IMR-90 (cell line): ENCODE results near the gene KLK5. TPM values are rescaled to one million over a fixed set of nuclear protein-coding genes. Genes with fewer than 3 reads are reported as not detected.

Source experiments
- ATAC-seq: fragments of 200-7000 bp; cut with Tn5 transposase; 2 replicates; pipeline ENCODE4 v1.9.1; 2020; ENCODE audit warnings: low read depth, mild to moderate bottlenecking, moderate library complexity
- BruUV-seq: library from RNA; stranded (reverse); fragments of 400-500 nt; replicated peaks from 2 replicates; lab custom pipeline; 2021; lab: Mats Ljungman, UMichigan
- CTCF ChIA-PET: fragments of 300-600 bp; formaldehyde crosslinking; extraction: SDS; loops from one replicate; lab custom pipeline; 2021; ENCODE audit warnings: antibody characterized with exemption; lab: Yijun Ruan, JAX
- POLR2A ChIA-PET: fragments of 300-600 bp; sonication (Branson Sonifier 250); formaldehyde crosslinking; loops from one replicate; lab custom pipeline; 2022; ENCODE audit warnings: antibody characterized with exemption; ENCODE audit not compliant: unreplicated experiment; lab: Charles Lee
- DNase-seq: peaks from one replicate; pipeline ENCODE4 v3.0.0; 2013
- H2AFZ ChIP-seq: replicated peaks from 2 replicates; pipeline ENCODE3; 2013; ENCODE audit warnings: low read length, mild to moderate bottlenecking; ENCODE audit not compliant: poor library complexity
- H2AK5ac ChIP-seq: 2 replicates; pipeline ENCODE4 v1.6.1; 2013; ENCODE audit warnings: low read depth, low read length, inconsistent platforms
- H2AK9ac ChIP-seq: replicated peaks from 2 replicates; pipeline ENCODE3; 2013; ENCODE audit warnings: mild to moderate bottlenecking, low read depth, low read length, moderate library complexity; ENCODE audit not compliant: poor library complexity
- H2BK120ac ChIP-seq: 2 replicates; pipeline ENCODE4 v1.6.1; 2013; ENCODE audit warnings: low read depth, low read length, inconsistent platforms
- H2BK15ac ChIP-seq: 3 replicates; pipeline ENCODE4 v1.6.1; 2013; ENCODE audit warnings: low read depth, low read length, inconsistent platforms
- H2BK20ac ChIP-seq: 2 replicates; pipeline ENCODE4 v1.6.1; 2013; ENCODE audit warnings: low read depth, mild to moderate bottlenecking, inconsistent platforms, low read length, moderate library complexity
- H2BK5ac ChIP-seq: 2 replicates; pipeline ENCODE4 v1.6.1; 2013; ENCODE audit warnings: mild to moderate bottlenecking, low read depth, low read length, inconsistent platforms; ENCODE audit not compliant: poor library complexity, severe bottlenecking
- H3K14ac ChIP-seq: replicated peaks from 2 replicates; pipeline ENCODE4 v1.6.1; 2013; ENCODE audit warnings: low read depth, low read length, inconsistent platforms
- H3K18ac ChIP-seq: 2 replicates; pipeline ENCODE4 v1.6.1; 2013; ENCODE audit warnings: low read depth, low read length, control low read depth
- H3K23ac ChIP-seq: 2 replicates; pipeline ENCODE4 v1.6.1; 2013; ENCODE audit warnings: low read depth, low read length, inconsistent platforms
- H3K27ac ChIP-seq: 2 replicates; pipeline ENCODE4 v1.5.1; 2013; ENCODE audit warnings: mild to moderate bottlenecking, control low read depth, low read length; ENCODE audit not compliant: insufficient read depth
- H3K27me3 ChIP-seq: 2 replicates; pipeline ENCODE4 v1.6.1; 2013; ENCODE audit warnings: low read length; ENCODE audit not compliant: control insufficient read depth, insufficient read depth
- H3K36me3 ChIP-seq: 2 replicates; pipeline ENCODE4 v1.6.1; 2013; ENCODE audit warnings: low read length, mixed read lengths; ENCODE audit not compliant: control insufficient read depth, insufficient read depth
- H3K4ac ChIP-seq: 2 replicates; pipeline ENCODE4 v1.6.1; 2013; ENCODE audit warnings: low read depth, low read length, inconsistent platforms
- H3K4me1 ChIP-seq: 2 replicates; pipeline ENCODE4 v1.6.1; 2013; ENCODE audit warnings: low read length, mixed read lengths; ENCODE audit not compliant: control insufficient read depth, insufficient read depth
- H3K4me2 ChIP-seq: 2 replicates; pipeline ENCODE4 v1.6.1; 2013; ENCODE audit warnings: low read depth, mild to moderate bottlenecking, control low read depth, low read length, moderate library complexity
- H3K4me3 ChIP-seq: 2 replicates; pipeline ENCODE4 v1.5.1; 2013; ENCODE audit warnings: low read depth, mild to moderate bottlenecking, control low read depth, low read length, moderate library complexity; ENCODE audit not compliant: insufficient read depth
- H3K56ac ChIP-seq: 2 replicates; pipeline ENCODE4 v1.6.1; 2013; ENCODE audit warnings: low read length, inconsistent platforms; ENCODE audit not compliant: insufficient read depth; ENCODE audit errors: extremely low read depth
- H3K79me1 ChIP-seq, 2 experiments: 2 replicates each; pipeline ENCODE4 v1.6.1; 2013; ENCODE audit warnings: low read length in 2 of 2, inconsistent platforms in 1 of 2, low read depth in 1 of 2
- H3K9ac ChIP-seq: 2 replicates; pipeline ENCODE4 v1.6.1; 2013; ENCODE audit warnings: low read depth, low read length, control low read depth
- H3K9me1 ChIP-seq: 2 replicates; pipeline ENCODE4 v1.6.1; 2013; ENCODE audit warnings: low read length, inconsistent platforms; ENCODE audit not compliant: insufficient read depth
- H3K9me3 ChIP-seq: 2 replicates; pipeline ENCODE4 v1.6.1; 2013; ENCODE audit warnings: low read length; ENCODE audit not compliant: control insufficient read depth, insufficient read depth
- H4K20me1 ChIP-seq: 2 replicates; pipeline ENCODE4 v1.6.1; 2013; ENCODE audit warnings: low read length, inconsistent platforms; ENCODE audit not compliant: insufficient read depth
- H4K5ac ChIP-seq: 2 replicates; pipeline ENCODE4 v1.6.1; 2013; ENCODE audit warnings: mild to moderate bottlenecking, low read depth, low read length, control low read depth
- H4K8ac ChIP-seq, 2 experiments: 2 replicates each; pipeline ENCODE4 v1.6.1; 2013; ENCODE audit warnings: low read depth in 2 of 2, low read length in 2 of 2, control low read depth in 1 of 2, inconsistent platforms in 1 of 2
- H4K91ac ChIP-seq: 2 replicates; pipeline ENCODE4 v1.6.1; 2013; ENCODE audit warnings: low read depth, low read length, inconsistent platforms; ENCODE audit not compliant: insufficient read depth
- BHLHE40 ChIP-seq: fragments of 150-350 bp; IDR thresholded peaks from 2 replicates; pipeline ENCODE4 v1.6.1; 2016; ENCODE audit warnings: mild to moderate bottlenecking, low read depth, low read length
- FOS ChIP-seq: fragments of 150-350 bp; IDR thresholded peaks from 2 replicates; pipeline ENCODE4 v1.6.1; 2016; ENCODE audit warnings: low read depth, low read length
- MAZ ChIP-seq: IDR thresholded peaks from 2 replicates; pipeline ENCODE4 v1.6.1; 2012; ENCODE audit warnings: low read depth, mild to moderate bottlenecking, low read length, improper control_type of control experiment, moderate library complexity, borderline replicate concordance
- MXI1 ChIP-seq: IDR thresholded peaks from 2 replicates; pipeline ENCODE4 v1.6.1; 2012; ENCODE audit warnings: low read depth, mild to moderate bottlenecking, low read length, moderate library complexity, borderline replicate concordance
- NFE2L2 ChIP-seq: fragments of 150-350 bp; IDR thresholded peaks from 2 replicates; pipeline ENCODE4 v1.6.1; 2016; ENCODE audit warnings: low read depth, mild to moderate bottlenecking, low read length
- POLR2A ChIP-seq: IDR thresholded peaks from 2 replicates; pipeline ENCODE4 v1.6.1; 2012; ENCODE audit warnings: mild to moderate bottlenecking, low read depth, low read length
- RAD21 ChIP-seq: IDR thresholded peaks from 2 replicates; pipeline ENCODE4 v1.6.1; 2012; ENCODE audit warnings: low read length, improper control_type of control experiment
- RCOR1 ChIP-seq: IDR thresholded peaks from 2 replicates; pipeline ENCODE4 v1.6.1; 2012; ENCODE audit warnings: mild to moderate bottlenecking, low read length, improper control_type of control experiment; ENCODE audit not compliant: insufficient replicate concordance
- RFX5 ChIP-seq: IDR thresholded peaks from 2 replicates; pipeline ENCODE4 v1.8.0; 2012; ENCODE audit warnings: low read depth, mild to moderate bottlenecking, low read length, moderate library complexity
- SMC3 ChIP-seq: fragments of 150-350 bp; IDR thresholded peaks from 2 replicates; pipeline ENCODE4 v1.6.1; 2016; ENCODE audit warnings: low read depth, mild to moderate bottlenecking, antibody characterized with exemption, low read length, moderate library complexity
- USF2 ChIP-seq: fragments of 150-350 bp; IDR thresholded peaks from 2 replicates; pipeline ENCODE4 v1.6.1; 2017; ENCODE audit warnings: mild to moderate bottlenecking, antibody characterized with exemption, low read length, low read depth
- WGBS, 2 experiments: methylation state at CpG; one replicate each; pipeline versions ENCODE4 v1.1.5 to v1.1.7; 2013; ENCODE audit warnings: missing lambda C conversion rate in 2 of 2; ENCODE audit not compliant: insufficient read length in 1 of 2; ENCODE audit errors: extremely low coverage in 2 of 2; 5-methylcytosine and 5-hydroxymethylcytosine counted together
- dilution Hi-C: fragments of 300-500 bp; cut with HindIII; formaldehyde crosslinking; loops from one replicate; pipeline ENCODE4 v1.14.3; 2018; ENCODE audit warnings: low sequenced_read_pairs; ENCODE audit not compliant: unreplicated experiment
- in situ Hi-C: fragments of 300-500 bp; cut with MboI; formaldehyde crosslinking; loops from 3 replicates; pipeline ENCODE4 v1.14.3; 2019; ENCODE audit warnings: low sequenced_read_pairs, inconsistent platforms, mixed read lengths
- intact Hi-C: fragments of 100-400 bp; cut with micrococcal nuclease; formaldehyde crosslinking; loops from 2 replicates; pipeline ENCODE4 v1.10.0; 2022
- polyA plus RNA-seq, 3 experiments: library from polyadenylated mRNA; depleted of rRNA; stranded (reverse); fragments of >200 nt; gene quantifications; 2 replicates each; pipeline ENCODE4 v1.2.3, GENCODE V29; 2012; ENCODE audit warnings: low replicate concordance in 1 of 3
- total RNA-seq: library from RNA; depleted of rRNA; stranded (reverse); fragments of >200 nt; gene quantifications from 2 replicates; pipeline ENCODE4 v1.2.3, GENCODE V29; 2012
- TF ChIP-seq, protein P1 (sequence below): conservative IDR thresholded peaks from 2 replicates; pipeline ENCODE4 v1.5.1; 2012; ENCODE audit warnings: mild to moderate bottlenecking, low read depth, low read length, improper control_type of control experiment

KLK5 gene
- total and polyA plus RNA-seq, 2 of the 4 experiments (the other 2 are of a cell fraction): not detected

- Histone ChIP-seq H3K79me1 (no peaks in the 10 kb centered on the region), H3K9me3 (no peaks in the 10 kb centered on the region), H3K23ac (no peak overlapping the region), H4K5ac (no peak overlapping the region), H2BK20ac (no peak overlapping the region), H4K91ac (no peak overlapping the region), H2BK15ac (no peak overlapping the region), H4K8ac (no peak overlapping the region), H2BK120ac (no peak overlapping the region), H3K14ac (no peak overlapping the region), H2BK5ac (no peak overlapping the region), H2AK5ac (no peak overlapping the region), H3K4me3 (no peak overlapping the region), H2AFZ (no peak overlapping the region), H3K4ac (no peak overlapping the region), H3K9me1 (no peaks in the 10 kb centered on the region), H2AK9ac (no peak overlapping the region), H3K36me3 (no peaks in the 10 kb centered on the region), H3K9ac (no peak overlapping the region), H3K27ac (no peak overlapping the region), H3K4me1 (no peaks in the 10 kb centered on the region), H4K20me1 (no peaks in the 10 kb centered on the region), H3K56ac (no peak overlapping the region), H3K27me3 (no peaks in the 10 kb centered on the region), H3K4me2 (no peak overlapping the region), H3K18ac (no peak overlapping the region)
- TF ChIP-seq USF2: no peak
- no peak for TF ChIP-seq FOS
- no peak for TF ChIP-seq BHLHE40
- TF ChIP-seq RCOR1: no peak
- TF ChIP-seq, protein P1, sequence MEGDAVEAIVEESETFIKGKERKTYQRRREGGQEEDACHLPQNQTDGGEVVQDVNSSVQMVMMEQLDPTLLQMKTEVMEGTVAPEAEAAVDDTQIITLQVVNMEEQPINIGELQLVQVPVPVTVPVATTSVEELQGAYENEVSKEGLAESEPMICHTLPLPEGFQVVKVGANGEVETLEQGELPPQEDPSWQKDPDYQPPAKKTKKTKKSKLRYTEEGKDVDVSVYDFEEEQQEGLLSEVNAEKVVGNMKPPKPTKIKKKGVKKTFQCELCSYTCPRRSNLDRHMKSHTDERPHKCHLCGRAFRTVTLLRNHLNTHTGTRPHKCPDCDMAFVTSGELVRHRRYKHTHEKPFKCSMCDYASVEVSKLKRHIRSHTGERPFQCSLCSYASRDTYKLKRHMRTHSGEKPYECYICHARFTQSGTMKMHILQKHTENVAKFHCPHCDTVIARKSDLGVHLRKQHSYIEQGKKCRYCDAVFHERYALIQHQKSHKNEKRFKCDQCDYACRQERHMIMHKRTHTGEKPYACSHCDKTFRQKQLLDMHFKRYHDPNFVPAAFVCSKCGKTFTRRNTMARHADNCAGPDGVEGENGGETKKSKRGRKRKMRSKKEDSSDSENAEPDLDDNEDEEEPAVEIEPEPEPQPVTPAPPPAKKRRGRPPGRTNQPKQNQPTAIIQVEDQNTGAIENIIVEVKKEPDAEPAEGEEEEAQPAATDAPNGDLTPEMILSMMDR: no peak
- TF ChIP-seq SMC3: no peak
- TF ChIP-seq NFE2L2: no peak
- TF ChIP-seq MAZ: no peak
- TF ChIP-seq RFX5: no peak
- no peak for TF ChIP-seq MXI1
- no peak for TF ChIP-seq RAD21
- TF ChIP-seq POLR2A: no peak
- WGBS, 2 experiments: 79% methylated on average over 3 of the region's 11 CpGs; no CpG with 5 or more reads in 1 of the 2 experiments
- ChIA-PET POLR2A (no interaction called here), CTCF (no interaction called here)
- DNase-seq (no peak), ATAC-seq (no peak)
- in situ Hi-C loops: loop anchor here (10.0 kb wide), 1 partner anchor 561 kb away; the partner anchor contains the start of gene NAPSA
- BruUV-seq: no TSS peak
- intact Hi-C loops: loop anchor here (10.0 kb wide), 1 partner anchor 121 kb away; no protein-coding TSS in a partner anchor
- dilution Hi-C loops: no loop called here
Observed at GRCh38 chr19:50926144-50926543, 26.7 kb downstream of the KLK5 start.
